Activated CD8-positive, alpha-beta memory T cell treated with anti-CD3 and anti-CD28 coated beads, Interleukin-2, amount 50 U/mL, for 4 hours (primary cell): ENCODE measurements around the gene ANKDD1A.

Source experiments
- DNase-seq: peaks from one replicate; pipeline ENCODE4 v3.0.0-alpha.2; 2020

Gene ANKDD1A

DNA sequence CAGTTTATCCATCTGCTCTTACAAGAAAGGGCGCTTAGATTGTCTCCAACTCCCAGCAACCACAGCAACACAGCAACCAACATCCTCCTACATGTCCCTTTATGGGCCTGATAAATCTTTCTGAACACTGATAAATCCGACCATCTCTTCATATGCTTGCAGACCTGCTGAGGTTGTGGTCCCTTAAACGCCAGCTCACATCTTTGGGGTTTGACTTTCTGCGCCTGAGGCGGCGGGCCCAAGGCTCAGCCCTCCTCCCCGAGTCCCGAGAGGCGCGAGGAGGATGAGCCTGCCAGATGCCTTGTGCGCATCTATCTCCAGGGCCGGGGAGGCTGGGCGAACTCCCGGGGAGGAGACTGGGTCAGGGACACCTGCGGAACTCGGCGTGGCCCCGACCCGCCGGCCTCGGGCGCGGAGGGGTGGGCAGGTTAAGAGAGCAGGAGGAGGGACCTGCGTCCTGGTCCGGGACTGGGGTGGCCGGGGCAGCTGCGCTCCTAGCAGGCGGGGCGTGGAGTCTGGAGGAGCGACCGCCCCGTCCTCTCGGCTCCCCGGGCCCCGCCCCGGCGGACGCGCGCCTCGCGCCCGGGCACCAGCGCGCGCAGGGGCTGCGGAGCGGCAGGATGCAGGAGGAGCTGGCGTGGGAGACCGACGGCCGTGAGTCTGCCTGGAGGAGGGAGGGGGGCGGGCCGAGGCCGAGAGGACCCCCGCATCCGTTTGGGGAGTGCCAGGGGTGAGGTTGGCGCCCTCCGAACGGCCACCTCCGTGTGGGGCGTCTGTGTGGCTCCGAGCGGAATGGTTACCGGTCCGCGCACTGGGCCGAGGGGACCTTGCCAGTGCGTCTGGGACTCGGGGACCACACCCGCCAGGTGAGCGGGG, at the start of gene ANKDD1A:
ANKDD1A (plus strand) TSS at position 592 of the 876 bp plus-strand sequence; CDS start at position 621, 29 bp downstream.
- no peak for DNase-seq

DNA sequence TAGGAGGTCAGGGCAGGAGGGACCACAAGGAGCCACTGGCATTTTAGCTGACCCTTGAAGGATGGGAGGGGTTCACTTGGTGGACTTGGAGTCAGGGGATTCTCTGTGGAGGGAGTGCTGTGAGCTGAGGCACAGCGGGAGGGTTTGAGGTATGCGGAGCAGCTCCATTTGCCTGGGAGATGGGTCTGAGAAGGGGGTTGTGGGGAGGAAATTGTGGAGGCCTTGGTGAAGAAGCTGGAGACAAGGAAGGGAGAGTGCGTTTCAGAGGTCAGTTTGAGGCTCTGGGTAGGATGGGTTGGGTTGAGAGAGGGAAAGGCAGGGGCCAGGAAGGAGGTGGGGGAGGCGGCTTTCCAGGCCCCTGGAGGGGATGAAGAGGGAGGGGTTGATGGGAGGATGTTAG, 49.7 kb upstream of the ANKDD1A start:
- no peak for DNase-seq

DNA sequence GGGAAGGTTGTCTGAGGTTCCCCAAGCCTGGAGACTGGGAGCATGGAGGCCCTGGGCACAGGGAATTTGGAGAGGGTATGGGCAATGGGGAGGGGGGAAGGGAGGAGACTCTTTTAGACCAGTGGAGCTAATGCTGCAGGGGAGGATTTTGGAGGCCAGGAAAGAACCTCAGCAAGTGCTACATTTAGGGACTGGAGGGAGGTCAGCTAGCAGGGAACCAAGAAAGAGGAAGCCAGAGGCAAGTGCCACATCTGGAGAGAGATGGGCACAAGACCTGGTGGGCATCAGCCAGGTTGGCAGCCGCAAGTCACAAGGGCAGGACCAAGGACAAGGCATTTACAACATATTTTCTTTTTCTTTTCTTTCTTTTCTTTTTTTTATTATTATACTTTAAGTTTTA, 49.3 kb upstream of the ANKDD1A start:
- no peak for DNase-seq

DNA sequence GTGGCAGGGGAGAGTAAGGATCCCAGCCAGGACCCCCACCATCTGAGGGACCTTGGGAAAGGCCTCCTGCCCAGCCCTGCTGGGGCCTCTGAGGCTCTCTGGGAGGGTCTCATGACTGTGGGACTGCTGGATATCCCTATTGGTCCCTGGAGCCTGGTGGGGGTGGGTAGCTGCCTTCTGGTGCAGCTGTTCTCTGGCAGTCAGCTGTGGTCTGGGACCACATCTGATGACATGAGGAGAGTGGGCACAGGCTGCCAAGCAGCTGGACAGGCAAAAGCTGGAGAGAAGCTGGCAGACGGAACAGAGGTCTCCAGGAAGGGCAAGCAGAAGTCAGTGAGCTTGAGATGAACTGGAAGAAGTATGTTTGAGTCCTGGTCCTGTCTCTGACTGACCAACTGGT, 47.6 kb upstream of the ANKDD1A start:
- DNase-seq = no peak

DNA sequence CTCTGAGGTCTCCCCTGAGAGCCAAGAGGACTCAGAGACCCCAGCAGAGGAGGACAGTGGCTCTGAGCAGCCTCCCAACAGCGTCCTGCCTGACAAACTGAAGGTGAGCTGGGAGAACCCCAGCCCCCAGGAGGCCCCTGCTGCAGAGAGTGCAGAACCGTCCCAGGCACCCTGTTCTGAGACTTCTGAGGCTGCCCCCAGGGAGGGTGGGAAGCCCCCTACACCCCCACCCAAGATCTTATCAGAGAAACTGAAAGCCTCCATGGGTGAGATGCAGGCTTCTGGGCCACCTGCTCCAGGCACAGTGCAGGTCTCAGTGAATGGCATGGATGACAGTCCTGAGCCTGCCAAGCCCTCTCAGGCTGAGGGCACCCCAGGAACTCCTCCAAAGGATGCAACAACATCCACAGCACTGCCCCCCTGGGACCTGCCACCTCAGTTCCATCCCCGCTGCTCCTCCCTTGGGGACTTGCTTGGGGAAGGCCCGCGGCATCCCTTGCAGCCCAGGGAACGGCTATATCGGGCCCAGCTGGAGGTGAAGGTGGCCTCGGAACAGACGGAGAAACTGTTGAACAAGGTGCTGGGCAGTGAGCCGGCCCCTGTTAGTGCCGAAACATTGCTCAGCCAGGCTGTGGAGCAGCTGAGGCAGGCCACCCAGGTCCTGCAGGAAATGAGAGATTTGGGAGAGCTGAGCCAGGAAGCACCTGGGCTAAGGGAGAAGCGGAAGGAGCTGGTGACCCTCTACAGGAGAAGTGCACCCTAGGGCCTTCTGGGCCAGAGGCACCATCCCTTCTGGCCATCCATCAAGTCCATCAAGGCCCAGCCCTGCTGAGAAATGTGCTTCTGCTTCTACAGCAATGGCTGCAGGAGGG, 46.3 kb upstream of the ANKDD1A start:
- no peak for DNase-seq

DNA sequence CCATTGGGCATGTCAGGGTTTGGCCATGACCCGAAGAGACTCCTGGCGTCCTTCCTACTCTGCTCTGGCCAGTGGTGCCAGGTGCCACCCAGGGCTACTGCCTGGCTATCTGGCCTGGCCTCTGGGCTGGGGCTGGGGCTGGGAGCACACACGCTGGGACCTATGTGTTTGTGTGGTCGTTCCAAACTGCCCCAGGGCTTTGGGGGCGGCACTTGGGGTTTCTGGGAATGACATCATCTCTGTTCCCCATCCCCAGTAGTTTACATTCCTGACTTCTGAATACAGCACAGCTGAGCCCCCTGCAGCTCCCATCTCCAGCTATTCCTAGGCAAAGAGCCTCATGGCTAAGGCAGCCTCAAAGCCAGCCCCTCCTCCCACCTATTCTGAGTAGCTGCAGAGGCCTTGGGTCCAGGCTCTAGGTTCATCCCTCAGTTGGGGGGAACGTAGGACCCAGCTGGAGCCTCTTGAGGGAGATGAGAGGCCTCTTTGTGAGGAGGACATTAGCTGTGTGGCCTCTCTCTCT, 45.6 kb upstream of the ANKDD1A start:
- DNase-seq = no peak

DNA sequence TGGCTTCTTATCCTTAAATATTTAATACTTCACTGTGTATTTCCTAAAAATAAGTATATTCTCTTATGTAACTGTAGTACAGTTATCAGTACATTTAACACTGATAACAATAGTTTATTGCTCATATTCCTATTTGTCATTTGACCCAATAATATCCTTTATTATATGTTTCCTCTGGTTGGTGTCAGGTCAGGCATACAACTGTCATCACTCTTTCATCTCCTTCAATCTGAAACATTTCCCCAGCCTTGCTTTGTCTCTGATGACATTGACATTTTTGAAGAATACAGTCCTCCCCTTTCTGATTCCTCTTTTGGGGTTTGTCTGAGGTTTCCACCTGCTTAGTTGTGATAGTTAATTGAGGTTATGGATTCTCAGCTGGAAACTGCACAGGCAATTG, 42.2 kb upstream of the ANKDD1A start:
- DNase-seq = no peak

DNA sequence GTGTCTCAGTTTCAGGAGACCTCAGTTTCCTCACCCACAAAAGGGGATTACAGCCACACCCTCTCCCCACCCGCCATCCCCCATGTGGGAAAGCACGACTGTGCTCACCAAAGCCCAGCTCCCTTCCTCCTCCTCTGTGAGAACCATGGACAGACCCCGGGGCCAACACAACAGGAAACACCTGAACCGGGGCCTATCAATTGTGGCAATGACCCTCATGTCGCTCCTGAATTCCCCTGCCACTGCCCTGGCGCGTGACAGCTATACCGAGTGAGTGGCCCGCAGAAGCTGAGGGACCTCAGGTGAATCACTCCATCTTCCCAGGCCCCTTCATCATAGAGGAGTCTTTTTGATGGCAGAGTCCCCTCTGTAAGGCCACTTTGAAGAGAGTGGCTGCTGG, 41.3 kb upstream of the ANKDD1A start:
- no peak for DNase-seq

DNA sequence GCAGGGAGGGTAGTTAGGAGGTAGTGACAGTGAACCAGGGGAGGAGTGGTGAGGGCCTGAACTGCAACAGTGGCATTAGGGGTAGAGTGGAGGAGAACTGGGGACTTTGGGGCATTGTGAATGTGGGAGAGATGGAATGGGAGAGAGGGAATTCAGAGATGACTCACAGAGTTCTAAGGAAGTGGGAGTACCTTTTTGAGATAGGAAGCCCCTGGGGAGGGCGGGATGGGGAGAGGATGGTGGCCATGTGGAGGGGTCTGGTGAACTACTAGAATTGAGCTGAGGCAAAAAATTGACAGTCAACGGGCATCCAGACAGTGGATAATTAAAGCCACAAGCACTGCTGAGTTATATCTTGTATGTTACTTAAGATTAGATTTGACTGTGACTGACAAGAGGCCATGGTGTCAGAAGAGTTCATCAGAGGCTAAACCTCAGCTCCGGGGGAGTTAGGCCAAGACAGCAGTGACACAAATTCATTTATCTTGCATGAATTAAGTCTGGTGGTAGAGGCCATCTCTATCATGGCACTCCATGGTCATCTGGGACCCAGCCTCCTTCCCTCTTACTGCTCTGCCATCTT, 36.0 kb upstream of the ANKDD1A start:
- no peak for DNase-seq

DNA sequence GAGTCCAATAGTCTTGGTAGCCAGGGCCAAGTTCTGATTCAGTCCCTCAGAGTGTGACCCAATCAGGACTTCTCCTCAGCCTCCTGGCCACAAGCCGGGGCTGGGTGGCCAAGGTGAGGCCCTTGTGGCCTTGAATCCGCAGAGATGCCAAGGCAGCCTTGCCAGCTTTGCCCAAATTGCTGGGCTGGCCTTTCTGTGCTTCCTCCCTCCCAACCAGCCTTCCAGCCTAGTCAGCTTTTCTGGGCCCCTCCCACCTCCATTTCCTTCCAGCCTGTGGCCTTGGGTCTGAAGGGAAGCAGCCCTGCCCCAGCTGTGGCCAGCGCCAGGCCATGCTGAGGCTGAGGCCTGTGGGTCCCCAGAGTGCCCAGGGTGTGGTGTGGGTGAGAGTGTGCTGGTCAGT, 34.3 kb upstream of the ANKDD1A start:
- DNase-seq = no peak

DNA sequence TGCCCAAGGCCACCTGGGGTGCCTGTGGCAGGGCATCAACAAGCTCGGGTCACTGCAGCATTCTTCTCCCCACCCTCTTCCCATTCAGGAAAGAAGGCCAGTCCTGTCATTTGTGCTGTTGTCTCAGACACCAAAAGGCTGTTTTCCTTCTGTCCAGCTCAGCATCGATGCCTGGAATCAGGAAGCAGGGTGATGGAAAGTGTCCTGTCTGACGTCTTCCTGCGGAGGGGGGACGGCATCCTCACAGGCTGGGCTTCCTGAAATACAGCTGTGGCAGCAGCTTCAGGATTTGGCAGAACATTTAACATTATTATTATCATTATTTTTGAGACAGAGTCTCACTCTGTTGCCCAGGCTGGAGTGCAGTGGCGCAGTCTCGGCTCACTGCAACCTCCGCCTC, 33.0 kb upstream of the ANKDD1A start:
- DNase-seq = no peak

DNA sequence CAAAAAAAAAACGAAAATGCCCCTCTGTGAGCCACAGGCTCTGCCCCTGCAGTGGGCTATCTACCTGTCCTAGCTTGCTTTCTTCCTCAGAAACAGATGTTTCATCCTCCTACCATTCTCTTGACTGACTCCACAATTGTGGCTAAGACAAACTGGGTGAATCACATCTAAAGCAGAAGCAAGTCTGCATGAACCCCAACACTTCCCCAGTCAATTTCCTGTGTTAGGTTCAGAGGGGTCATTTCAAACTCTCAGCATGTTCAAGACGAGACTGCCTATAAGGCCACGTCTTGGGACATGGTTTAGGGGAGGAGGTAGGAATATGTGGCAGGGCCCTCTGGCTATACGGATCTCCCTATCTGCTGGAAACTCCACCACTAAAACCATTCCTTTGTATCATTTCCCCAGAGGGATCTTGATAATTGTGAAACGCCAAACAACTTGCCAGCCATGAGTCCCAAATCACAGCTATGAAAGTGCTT, 28.6 kb upstream of the ANKDD1A start:
- DNase-seq = no peak

DNA sequence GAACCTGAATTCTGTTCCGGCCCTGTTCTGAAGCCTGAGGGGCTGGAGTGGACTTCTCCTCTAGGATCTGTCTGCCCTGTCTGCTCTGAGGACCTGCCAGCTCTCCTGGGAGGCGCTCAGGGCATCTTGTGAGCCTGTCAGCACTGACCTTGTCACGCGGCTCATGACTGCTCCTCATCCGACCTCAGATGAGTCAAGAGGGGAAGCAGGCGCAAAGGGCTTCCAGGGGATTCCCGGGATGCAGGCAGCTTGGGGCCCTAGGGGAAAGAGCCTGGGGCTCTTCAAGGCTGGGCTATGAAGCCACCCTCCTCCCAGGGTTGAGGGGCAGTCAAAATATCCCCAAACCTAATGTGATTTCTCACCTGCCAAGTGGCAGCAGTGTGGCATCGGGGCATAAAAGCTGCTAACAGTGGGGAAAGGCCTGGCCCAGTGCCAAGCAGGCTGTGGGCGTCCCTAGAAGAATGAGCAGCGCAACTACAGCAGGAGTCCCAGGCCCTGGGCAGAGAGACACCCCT, 27.6 kb upstream of the ANKDD1A start:
- peak; percentile 82 for DNase-seq

DNA sequence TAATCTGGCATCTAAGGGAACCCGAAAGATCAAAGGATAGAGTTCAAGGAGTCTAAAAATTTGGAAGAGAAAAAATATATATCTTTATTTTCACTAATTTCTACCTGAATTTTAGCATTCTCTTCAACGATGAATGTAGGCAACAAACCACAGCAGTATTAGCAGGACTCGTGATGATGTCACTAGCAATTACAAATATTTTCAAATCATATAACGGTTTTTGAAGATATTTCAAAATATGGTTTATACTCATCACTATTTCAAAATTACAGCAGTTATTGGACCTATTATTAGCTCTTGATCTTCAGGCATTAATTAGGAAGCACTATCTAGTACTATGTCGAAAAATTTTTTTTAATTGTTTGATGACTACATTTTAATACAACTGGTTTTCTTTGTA, 27.0 kb upstream of the ANKDD1A start:
- no peak for DNase-seq

DNA sequence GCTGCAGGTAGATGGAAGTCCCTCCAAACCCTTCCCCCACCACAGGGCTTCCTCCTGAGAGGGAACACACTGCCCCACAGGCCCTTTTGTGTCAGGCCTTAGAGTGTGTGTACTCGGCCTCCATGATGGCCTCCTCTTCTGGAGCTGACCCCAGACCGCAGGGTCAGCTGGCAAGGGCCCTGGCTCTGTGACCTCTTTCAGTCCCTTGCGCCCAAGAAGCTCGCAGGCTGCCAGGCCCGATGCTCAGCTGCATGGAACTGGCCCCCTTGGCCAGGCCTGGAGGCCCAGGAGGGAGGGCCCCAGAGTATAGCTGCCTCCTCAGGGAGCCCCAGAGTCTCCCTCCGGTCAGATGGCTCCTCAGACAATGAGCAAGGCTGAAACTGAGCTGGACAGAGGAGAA, 23.4 kb upstream of the ANKDD1A start:
- DNase-seq = no peak

DNA sequence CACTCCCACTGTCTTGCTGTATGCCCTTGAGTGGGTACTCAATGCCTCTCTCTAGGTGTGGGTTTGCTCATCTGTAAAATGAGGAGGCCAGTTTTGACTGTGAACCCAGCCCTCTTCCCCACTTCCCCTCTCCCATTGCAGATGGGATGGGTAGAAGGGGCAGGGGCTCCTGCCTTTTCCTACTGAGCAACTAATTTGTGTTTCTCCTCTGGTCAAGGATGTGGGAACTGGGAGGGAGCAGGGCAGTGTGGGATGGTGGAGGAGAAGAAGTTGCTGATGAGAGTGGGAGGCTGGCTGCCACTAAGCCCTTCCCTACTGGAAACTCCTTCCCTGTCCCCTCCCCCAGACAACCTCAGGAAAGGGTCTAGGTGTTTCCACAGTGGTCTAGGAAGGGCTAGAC, 20.1 kb upstream of the ANKDD1A start:
- DNase-seq = no peak

DNA sequence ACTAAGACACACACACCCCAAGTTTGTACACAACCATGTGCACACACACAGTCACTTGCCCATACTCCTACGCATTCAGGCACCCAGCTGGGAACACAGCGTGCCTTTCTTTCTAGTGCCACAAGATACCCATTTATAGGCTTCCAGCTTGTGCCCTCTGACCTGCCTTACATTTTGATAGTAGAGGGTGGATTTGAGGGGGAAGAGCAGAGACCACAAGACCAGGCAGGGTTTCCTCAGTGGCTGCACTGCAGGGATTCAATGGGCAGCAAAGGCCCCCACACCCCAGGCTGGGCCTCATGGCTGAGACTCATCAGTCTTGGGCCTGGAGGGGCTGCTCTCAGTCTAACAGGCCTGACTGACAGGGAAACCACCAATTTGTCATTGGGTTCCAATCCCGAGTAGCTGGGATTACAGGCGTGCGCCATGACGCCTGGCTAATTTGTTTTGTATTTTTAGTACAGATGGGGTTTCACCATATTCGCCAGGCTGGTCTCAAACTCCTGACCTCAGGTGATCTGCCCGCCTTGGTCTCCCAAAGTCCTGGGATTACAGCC, 18.8 kb upstream of the ANKDD1A start:
- no peak for DNase-seq

DNA sequence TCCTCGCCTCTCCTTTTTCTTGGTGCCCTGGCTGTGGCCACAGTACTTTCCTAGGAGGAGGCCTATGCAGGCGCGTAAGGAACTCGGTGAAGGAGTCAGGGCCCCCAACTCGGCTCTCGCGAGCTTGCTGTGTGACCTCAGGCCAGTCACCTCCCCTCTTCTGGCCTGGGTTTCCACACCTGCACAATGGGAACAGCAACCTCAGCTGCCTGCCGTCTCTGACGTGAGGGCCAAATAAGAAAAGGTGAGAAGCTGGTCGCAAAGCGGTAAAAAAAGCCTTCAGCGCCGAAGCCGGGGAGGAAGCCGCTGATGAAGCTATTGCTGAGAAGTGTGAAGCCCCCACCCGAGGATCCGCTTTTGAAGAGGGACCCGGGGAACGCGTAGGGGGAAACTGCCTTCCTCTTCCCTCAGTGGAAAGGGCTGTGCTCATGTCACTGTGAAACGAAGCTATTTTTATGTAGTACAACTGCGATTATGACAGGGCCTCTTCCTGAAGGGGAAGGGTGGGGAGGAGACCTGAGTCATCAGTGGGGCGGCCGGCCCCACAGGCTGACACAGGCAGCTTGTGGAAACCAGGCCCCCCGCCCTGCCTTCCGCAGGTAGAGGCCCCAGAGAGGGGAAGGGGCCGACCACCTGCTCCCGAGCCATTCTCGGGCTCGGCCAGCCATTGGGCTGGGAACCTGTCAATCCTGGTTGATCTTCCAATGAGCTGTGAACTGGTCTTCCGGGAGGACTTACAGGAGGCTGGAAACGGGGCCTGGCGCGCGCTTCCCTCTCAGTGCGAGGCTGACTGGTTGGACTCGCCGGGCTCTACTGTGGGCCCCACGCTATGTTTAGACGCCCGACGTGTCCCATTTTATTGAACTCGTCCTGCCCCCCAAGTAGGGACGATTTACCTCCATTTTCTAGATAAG, 18.0 kb upstream of the ANKDD1A start:
- DNase-seq = peak; percentile 94

DNA sequence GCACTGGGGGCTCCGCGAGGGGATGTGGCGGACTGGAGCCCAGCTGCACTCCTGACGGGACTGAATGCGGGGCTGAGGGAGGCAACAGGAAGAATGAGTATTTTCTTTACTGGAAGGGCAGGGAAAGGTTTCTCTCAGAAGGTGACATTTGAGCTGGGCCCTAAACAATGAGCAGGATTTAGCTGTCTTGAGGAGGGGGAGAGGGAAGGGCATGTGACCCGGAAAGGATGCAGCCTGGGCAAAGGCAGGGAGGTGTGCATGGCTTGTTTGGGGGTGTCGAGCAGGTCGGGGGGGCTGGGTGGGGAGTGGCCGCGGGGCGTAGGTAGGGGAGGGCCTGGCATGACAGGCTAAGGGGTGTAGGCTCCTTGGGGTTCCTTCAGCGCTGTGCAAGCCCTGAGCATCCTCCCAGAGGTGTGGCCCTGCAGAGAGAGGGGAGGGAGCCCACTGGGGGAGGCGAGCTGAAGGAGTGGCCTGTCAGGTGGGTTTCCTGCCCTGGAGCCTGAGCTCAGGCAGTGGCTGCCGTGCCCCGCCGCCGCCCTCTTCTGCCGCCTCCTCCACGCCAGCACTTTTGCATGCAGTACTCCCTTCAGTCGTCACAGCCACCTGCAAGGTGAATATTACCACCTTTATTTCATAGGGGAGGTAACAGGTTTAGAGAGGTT, 17.2 kb upstream of the ANKDD1A start:
- peak; percentile 68 for DNase-seq

DNA sequence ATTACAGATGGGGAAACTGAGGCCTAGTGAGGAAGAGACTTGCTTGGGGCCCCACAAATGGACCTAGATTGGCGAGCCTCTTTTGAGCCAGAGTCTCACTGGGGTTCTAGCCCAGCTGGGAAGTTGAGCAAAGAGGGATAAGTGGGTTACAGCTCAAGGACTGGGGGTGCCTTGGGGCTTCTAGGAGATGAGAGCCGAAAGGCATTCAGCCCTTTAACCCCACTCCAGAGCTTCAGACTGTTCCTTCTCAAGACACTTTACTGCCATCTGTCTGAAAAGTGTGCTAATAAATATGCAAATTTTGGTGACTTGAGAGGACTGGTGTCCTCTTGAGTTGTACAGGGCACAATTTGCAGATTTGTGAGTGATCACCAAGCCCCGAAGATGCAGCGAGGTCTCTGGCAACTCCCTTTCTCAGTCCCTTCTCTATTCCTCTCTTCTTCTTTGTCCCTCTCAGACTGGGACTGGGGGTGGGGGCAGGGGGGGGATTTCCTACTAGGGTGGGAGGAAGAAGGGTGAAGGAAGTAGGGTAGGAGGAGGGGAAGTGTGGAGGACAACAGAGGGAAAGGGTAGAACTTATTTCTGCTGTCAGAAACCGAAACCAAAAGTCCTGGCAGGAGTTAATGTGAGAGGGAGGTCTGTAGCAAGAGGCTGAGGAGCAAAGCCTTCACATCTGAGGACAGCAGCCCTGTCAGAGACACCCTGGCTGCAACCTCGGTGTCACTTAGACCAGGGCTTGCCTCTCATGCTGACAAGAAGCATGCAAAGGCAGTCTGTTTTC, 16.2 kb upstream of the ANKDD1A start:
- DNase-seq = no peak
